HG03064 (cell line): Measurements from ENCODE around the gene ARHGAP15.

Source experiments
- ATAC-seq: cut with Tn5 transposase; IDR thresholded peaks from one replicate; pipeline ENCODE4 v1.9.1; 2021; ENCODE audit warnings: low read depth; ENCODE audit not compliant: unreplicated experiment

ARHGAP15 gene

DNA sequence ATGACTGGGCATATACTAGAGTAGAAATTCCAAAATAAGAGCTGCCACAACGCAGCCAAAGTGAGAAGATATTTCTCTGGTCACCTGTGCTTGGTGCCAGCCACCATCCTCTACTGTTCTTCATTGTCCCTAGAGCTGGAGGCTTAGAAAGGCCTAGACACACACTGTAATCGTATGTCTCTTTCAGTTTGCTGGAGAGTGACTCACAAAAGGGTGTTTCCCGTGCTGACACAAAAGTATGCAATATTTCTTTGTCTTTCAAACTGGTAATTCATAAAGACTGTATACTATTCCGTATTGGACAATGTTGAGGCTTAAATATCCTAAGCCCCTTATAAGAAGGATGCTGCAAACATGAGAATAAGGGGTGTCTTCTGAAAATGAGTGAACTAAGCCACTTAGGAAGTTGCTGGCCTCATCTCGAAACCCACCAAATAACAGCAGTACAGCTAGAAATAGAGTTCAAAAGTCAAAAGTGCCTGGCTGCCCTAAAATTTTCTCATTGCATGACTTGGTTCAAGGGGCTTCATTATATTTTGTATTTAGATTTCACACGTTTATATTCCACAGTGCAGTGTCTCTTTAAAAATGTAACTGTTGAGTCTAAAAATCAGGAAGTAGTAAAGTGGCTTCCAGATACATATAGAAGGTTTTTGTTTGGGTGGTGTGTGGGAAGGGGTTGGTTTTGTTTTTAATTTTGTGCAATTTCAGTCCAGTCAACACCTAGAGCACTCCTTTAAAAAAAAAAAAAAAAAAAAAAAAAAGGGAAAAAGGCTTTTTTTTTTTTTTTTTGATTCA, 601.1 kb downstream of the ARHGAP15 start:
- peak; percentile 70 for ATAC-seq

DNA sequence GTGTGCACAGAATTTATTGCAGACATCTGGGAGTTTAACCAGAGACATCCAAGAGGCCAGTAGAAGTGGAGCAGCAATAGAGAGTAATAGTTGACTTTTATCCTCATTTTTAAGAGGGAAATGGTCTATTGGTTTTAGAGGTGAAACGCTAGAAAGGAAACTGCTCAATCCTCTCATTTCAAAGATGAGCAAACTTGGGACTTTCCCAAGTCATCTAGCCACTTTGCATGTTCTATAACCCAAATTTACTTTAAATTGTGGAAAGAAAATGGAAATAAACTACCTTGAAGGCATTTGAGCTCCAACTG, 601.7 kb downstream of the ARHGAP15 start:
- peak; percentile 41 for ATAC-seq

DNA sequence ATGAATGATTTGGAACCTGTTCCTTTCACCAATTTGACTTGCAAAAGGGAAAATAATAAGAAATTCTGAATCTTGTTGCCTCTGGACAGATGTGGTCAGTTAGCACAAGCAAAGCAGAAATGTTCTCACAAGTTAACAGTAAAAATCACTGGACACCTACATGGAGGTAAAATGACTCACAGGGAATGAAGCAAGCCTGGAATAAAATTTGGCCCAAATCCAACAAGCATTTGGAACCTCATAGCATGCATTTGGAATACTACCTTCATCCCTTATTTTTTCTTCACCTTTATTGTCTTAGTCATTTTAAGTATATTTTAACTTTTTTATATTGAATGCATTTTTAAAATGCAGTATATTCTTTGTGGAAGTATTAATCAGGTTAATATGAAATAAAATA, 602.9 kb downstream of the ARHGAP15 start:
- ATAC-seq = no peak

DNA sequence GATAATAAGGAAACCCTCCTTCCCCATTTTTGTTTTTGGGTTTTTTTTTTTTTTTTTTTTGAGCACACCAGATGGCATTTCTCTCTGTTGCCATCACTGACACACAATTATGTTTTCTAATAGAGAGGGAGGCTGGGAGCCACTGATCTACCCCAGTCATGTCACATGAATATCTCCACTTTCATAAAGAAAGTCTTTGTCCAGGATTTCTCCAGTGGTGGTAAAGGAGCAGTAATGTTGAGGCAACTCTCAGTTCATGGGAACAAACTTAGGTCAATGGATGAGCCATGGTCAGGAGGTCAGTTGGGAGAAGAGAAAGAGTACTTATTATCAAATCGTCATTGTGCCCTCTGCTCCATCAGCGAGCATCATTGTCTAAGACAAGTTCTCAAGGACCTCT, 603.7 kb downstream of the ARHGAP15 start:
- ATAC-seq = no peak

DNA sequence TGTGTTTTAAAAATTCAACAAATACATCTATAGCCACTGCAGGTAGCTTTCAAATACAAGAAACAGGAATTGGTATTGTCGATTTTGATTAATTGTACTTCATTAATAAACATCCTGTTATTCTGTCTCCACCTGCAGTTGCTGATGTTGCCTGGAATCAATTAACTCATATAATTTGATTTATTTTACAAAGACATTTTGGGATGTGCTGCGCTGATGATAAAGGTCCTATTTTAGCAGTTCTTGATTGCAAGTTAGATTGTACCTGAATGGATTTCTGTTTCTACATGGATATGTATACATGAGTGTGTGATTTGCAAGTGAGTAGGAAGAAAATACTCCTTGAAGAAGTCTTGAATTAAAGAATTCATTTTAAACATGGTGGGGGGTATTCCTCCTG, 605.3 kb downstream of the ARHGAP15 start:
- ATAC-seq = no peak

DNA sequence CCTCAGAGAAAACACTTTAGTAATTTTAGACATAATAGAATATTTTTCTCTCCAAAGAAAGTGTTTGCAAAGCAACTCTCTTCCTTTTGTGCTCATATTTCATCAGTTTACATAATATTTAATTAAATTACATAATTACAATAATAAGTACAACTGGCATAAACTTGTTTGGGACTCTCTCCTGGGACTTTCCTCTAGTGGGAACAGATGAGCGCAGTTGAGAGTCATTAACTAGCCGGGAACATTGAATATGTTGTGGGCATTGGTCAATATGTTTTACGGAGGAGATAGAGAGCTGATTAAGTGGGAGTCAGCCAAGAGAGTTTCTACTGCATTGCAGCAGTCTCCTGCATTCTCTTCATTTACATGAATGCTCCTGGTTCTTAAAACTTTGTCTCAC, 607.7 kb downstream of the ARHGAP15 start:
- no peak for ATAC-seq

DNA sequence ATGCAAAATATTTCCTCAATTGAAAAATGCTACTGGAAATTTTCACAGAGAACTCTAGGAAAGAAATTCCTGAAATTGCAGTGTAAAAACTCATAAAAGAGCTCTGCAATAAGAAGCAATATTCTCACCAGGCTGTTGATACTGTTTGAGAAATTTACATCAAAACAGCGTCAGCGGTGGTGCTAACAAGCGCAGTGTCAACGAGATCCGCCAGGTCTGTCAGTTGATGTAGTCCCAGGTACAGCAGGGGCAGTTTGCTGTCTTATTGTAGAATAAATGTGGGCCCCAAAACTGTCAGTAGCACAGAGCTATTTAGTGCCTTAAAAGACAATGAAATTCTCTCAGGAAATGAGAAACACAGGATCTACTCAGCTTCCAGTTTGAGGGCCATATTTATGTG, 611.2 kb downstream of the ARHGAP15 start:
- ATAC-seq = no peak

DNA sequence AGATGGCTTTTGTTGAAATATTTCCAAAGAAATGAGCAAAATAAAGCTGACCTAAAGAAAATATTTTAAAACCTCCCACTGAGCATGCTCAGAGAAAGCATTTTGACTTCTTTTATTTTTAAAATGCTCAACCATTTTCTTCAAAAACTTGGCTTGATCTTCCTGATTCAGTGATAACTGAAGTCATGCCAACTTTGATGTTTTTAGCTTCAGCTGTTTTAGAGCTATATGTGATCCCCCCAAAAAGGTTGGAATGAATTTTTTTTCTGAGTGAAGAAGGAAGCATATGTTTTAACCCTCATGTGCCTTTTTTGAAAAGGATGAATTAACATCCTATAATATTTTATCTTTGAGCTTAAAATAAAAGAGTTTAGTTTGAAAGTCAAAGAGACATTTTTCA, 612.0 kb downstream of the ARHGAP15 start:
- ATAC-seq = no peak

DNA sequence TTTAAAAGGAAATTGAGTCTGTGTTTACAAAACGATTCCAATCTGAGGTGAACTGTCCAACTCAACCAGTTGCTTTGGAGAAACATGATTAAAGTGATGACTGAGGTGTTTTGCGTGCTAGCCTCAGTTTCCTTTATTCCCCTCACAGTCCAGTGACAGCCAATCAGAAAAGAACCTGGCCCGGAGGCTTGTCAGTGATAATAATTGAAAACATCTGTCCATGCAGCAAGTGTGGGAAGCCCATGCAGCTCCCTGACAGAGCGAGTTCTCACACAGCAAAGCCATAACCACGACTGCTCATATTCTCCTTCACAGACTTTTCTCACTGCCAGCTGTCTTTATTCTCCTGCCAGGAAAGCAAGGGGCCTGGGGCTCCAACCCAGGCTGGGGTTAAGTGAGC, 613.4 kb downstream of the ARHGAP15 start:
- no peak for ATAC-seq

DNA sequence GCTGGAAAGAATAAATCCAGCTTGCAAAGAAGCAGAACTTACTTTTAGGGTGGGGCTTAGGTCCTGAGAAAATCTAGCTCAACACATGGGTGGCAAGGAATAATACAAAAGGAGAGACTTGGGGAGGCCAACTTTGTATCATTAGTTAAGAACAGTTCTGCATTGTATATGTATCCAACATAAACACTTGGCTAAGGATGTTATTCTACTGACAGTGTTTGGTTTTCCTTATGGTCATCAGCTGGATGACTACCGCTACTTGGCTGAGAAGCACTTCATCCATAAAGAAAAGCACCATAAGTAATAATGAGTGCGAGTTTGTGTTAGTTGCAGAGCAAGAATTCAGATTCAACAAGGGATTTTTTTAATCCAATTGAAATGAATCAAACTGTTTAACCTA, 614.9 kb downstream of the ARHGAP15 start:
- no peak for ATAC-seq

DNA sequence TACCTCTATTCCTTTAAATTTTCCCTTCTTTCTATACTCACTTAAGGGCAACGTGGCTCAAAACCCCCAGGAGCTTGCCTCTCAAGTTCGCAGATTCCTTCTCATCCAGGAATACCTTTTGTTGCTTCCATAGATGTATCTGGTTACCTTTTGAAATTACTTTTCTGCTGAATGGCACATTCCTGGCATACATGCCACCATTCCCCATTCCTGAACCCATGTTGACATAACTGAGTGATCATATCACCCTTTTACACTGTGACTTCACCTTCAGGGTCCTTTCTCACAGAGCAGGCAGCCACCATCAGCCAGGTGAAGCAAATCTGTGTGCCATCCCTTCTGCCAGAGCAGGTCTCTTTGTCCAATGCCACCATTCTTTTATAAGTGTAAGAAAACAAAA, 615.8 kb downstream of the ARHGAP15 start:
- no peak for ATAC-seq

DNA sequence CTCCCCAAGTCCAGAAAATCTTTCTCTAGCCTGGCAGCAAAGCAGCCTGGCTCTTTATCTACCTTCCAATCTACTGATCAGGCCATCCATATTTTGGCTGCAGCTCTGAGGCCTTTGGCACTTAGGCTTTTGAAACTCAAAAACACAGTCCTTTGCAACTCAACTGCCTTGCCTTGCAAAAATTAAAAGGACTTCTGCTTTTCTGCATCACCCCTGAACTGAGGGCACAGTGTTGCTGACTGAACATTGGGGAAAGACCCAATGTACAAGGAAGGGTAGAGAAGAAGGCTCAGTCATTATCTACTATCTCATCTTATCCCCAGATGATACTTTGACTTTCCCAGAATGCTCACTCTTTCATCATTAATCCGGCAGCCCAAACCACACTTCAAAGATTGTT, 625.5 kb downstream of the ARHGAP15 start:
- no peak for ATAC-seq

DNA sequence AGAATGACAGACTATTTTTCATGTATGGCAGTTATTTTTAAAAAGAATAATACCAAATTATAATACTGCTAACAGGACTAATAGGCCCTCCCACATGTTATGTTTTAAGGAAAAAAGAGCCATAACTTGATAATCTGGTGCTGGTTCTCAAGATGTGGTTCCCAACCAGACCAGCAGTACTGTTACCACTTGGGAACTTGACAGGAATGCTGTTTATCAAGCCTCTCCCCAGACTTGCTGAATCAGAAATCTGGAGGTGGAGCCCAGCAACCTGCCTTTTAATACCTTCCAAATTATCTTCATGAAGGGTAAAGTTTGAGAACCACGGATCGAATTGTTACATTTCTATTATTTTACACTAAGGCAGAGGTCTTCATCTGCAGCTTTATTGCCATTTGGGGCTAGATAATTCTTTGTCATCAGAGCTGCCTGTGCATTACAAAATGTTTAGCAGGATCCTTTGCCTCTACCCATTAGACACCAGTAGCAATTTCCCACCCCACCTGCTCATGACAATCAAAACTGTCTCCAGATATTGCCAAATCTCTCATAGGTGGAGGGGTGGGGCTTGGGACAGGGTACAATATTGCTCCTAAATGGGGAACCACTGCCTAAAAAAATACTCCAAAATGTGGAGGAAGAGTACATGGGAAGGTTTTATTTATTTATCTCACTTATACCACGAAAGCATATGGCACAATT, 629.6 kb downstream of the ARHGAP15 start:
- no peak for ATAC-seq

DNA sequence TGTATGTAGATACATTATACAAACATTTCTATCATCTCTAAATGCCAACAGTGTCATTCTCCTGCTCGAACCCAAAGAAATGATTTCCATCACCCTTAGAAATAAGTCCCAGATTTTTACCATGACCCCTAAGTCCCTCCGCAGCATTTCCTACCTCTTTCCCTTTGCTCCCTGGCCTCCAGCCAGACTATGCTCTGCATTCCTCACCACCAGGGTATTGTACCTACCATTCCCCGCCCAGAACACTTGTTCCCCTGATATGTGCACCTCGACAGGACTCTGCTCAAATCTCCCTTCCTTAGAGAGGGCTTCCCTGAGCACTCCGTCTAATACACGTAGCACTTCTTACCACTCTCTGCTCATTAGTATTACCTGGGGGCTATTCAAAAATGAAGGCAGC, 630.2 kb downstream of the ARHGAP15 start:
- no peak for ATAC-seq

DNA sequence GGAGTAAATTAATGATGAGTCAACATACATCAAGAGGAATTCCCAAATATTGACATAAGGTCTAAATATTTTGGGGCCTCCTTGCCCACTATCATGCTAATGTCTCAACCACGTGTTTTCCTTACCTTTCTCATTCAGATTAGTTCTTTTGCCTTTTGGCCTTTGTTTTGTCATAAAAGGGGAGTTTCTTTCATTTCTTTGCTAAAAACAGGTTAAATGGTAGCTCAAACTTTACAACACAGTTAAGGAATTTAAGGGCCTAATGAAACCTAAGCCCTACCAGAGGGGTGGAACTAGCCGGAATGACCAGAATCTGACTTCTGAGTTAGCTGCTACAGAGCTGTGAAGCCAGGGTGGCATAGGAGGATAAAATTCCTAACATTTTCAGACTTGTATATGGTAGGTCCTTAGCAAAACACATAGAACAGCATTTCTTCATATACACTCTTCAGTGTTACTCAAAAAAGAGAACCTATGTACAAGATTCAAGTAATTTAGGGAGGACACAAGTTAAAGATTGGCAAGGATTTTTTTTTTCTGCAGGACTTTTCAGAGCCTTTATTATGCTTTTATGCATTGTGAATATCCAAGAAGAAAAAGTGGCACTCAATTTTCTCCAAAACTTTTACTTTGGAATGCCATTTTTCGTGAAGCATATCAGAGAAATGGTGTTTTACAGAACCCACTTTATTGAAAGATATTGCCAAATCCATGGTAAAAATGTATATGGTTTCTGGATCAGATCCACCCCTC, 633.1 kb downstream of the ARHGAP15 start:
- ATAC-seq = no peak

DNA sequence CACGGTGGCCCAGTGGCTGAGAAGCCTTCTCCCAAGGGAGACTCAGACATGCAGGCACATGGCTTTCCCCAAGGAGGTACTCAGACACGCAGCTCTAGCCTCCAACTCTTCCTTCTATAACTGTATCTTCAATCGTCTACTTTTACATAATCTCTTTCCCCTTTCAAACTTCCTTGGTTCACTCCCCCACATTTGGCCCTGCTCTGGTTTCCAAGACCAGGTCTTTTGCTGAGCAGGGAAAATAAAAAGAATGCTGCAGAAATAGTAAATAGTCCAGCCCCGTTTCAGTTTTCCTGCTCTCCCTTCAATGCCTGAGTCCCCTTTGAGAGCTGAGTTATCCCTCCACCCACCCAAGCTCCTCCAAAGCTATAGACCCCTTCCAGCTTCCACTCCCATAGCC, 635.0 kb downstream of the ARHGAP15 start:
- no peak for ATAC-seq

DNA sequence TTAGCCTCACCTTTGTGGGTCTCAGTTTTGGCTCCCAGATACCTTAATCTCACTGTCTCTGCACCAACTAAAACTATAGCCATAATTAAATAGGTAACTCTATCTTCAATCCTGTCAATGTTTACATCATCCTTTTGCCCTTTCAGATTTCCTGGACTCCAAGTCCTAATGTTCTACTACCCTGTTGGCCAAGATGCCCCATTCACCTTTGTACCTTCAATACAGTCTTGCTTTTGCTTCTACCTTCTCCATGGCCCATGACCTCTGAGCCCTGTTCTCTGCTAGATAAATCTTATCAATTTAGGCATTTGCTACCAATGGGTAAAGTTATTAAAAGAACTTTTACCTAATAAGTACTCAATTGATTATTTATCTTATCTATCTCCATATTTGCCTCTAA, 635.5 kb downstream of the ARHGAP15 start:
- no peak for ATAC-seq

DNA sequence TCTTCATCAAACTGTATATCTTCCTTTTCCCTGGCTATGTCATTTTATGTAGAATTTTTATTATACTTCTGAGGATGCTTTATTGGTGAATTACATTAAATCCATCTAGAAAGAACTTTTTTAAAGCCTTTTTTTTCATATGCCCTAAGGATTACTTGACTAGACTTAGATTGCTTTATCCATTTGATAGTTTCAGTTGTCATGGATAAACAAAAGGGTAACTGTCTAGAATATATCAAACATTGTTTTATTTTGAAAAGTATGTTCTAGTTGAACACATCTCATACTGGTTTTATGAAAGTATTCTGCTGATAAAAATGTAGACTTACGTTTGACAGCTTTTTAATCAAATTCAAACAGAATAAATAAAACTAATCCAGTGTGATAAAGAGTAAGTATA, 639.8 kb downstream of the ARHGAP15 start:
- no peak for ATAC-seq

DNA sequence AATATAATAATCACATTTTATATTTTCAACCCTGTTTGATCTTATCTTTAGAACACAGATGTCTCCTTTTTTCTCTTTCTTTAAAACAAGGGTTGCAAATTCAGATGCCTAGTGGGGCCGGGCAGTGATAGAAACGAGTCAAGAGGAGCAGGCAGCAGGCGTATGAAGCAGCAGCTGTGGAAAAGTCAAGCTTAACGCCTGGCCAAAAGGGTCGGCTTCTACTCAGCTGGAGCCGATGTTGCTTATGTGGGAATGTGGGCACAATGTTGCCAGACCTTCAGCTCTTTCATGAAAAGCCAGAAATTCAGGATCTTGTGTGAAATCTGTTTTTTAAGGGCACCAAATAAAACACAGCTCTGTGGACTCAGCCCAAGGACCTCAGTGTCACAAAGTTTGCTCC, 642.7 kb downstream of the ARHGAP15 start:
- ATAC-seq = no peak

DNA sequence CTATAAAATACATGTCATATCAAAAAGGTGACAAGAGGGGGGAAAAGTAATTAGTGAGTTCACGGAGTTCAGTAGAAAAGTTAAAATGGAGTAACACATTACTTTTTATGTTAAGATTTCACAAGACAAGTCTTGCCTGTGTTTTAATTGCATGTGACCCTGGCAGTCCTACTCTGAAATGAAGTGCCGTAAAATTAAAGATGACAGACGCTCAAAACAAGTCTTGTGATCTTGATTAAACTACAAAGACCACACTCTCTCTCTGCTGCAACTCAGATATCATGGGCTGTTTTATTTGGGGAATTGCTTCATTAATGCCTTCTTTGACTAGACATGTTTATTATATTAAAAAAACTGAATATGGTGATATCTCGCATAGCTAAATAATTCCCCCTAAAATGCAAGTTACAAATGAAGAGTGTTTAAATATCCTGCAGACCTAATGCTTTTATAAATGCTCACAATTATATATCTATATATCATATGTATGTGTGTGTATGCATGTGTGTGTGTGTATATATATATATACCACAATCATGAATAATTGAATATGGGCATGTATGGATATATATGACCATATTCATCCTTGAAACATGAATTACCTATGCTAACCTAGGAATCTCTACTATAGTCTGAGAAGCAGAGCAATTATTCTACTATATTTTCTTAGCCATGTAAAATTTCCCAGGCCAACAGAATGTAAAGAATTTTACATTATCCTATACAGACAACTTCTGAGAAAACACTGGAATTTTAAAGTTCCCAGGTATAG, 647.5 kb downstream of the ARHGAP15 start:
- no peak for ATAC-seq

DNA sequence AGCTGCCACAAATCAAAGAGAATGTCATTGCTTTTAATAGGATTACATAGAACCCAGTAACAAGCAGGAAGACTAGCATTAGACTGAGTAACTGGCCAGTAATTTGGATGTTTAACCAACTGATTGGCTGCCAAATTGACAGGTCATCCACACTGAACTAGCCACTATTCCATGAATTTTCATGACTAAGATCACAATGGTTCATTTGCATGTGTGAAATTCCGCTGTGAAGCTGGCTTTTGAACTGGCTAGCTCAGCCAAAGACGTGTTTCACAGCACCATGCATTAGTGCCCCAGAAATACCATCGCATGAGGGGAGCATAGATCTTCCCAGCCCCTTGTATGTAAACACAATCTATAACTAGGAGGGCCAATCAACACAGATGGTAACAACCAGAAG, 649.8 kb downstream of the ARHGAP15 start:
- ATAC-seq = no peak
